Measurements from ENCODE around the gene SPTBN1.

SPTBN1 gene

DNA sequence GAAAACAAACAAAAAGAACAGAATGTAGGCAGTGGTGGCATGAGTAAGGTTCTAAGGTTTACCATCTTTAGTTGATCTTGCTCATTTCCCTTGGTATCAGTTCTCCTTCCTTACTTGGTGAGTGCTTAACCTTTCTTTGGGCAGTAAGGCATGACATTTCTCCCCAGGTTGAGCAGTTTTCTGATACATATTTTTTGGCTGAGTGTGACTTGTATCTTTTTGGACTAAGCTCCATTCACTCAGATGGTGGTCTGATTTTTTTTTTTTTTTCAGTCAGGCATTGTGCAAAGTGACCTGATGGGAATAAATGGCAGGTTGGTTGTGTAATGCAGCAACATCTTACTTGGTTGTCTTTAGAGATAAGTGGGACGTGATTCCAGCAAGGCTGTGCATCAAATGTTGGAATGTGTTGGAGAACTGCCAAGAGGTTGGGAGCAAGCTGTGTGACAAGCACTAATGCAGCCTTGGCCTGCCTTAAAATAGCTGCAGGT lies 15.1 kb downstream of the SPTBN1 start:
- in situ Hi-C loops (cut with MboI; ENCODE audit: low pct_unique_long_range_greater_than_20kb, low sequenced_read_pairs, unreplicated experiment): no loop called here
- TF ChIP-seq, protein P1, sequence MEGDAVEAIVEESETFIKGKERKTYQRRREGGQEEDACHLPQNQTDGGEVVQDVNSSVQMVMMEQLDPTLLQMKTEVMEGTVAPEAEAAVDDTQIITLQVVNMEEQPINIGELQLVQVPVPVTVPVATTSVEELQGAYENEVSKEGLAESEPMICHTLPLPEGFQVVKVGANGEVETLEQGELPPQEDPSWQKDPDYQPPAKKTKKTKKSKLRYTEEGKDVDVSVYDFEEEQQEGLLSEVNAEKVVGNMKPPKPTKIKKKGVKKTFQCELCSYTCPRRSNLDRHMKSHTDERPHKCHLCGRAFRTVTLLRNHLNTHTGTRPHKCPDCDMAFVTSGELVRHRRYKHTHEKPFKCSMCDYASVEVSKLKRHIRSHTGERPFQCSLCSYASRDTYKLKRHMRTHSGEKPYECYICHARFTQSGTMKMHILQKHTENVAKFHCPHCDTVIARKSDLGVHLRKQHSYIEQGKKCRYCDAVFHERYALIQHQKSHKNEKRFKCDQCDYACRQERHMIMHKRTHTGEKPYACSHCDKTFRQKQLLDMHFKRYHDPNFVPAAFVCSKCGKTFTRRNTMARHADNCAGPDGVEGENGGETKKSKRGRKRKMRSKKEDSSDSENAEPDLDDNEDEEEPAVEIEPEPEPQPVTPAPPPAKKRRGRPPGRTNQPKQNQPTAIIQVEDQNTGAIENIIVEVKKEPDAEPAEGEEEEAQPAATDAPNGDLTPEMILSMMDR (IDR thresholded peaks at IDR 0.05; ENCODE audit: extremely low read depth, insufficient read depth, missing control alignments): no peak
- no peak for DNase-seq (ENCODE audit: low spot score)

DNA sequence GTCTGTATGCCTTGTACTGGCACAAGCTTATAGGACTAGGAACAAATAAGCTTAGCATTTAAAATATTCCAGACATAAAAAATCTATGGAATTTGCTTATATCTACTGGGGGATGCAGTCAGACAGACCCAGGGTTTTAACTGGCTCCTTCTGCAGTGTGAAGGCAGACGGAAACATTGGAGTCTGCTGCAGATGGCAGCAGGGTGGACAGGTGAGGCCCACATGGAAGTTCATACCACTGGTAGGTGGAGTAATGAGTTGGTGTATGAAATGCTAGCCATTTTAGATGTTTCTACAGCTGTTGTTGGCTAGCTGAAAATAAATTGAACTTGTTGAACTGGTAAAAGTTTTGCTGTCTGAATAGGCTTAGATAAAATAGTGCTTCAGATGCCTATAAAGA lies 17.7 kb downstream of the SPTBN1 start:
- DNase-seq (ENCODE audit: low spot score): no peak
- in situ Hi-C loops (cut with MboI; ENCODE audit: low pct_unique_long_range_greater_than_20kb, low sequenced_read_pairs, unreplicated experiment): no loop called here
- TF ChIP-seq, protein P1 (IDR thresholded peaks at IDR 0.05; ENCODE audit: extremely low read depth, insufficient read depth, missing control alignments): no peak

DNA sequence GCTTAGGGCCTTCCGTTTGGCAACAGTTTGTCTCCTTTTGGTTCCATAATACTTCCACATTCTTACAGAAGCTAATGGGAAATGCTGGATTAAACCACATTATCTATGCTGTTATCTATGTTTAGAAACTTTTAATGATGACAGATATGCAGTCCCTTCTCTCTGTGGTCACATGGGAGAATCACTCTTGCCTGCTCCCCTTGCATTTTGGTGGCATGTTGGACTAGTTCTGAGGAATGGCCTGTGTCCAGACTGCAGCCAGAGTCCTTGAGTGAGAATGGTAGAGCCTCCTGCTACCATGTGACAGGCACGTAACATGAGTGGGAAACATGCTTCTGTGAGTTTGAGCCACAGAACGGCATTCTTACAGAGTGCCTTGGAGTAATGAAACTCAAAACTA lies 19.2 kb downstream of the SPTBN1 start:
- TF ChIP-seq, protein P1 (IDR thresholded peaks at IDR 0.05; ENCODE audit: extremely low read depth, insufficient read depth, missing control alignments): no peak
- DNase-seq (ENCODE audit: low spot score): no peak
- in situ Hi-C loops (cut with MboI; ENCODE audit: low pct_unique_long_range_greater_than_20kb, low sequenced_read_pairs, unreplicated experiment): no loop called here

DNA sequence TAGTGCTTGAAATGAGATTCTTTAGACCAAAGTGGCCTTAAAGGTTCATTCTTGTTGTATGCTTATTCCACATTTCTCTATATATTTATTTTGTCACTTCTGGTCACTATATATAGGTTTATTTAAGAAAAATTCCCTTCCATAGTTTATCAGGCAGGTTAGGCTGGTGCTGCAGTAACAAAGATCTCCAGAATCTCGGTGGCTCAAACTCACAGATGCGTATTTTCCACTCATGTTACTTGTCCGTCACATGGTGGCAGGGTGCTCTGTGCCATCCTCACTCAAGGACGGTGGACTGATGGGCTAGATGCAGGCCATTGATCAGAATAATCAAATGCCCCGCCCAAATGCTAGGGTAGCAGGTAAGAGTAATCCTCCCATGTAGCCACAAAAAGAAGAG lies 19.8 kb downstream of the SPTBN1 start:
- in situ Hi-C loops (cut with MboI; ENCODE audit: low pct_unique_long_range_greater_than_20kb, low sequenced_read_pairs, unreplicated experiment): no loop called here
- no peak for DNase-seq (ENCODE audit: low spot score)
- TF ChIP-seq, protein P1 (IDR thresholded peaks at IDR 0.05; ENCODE audit: extremely low read depth, insufficient read depth, missing control alignments): no peak

DNA sequence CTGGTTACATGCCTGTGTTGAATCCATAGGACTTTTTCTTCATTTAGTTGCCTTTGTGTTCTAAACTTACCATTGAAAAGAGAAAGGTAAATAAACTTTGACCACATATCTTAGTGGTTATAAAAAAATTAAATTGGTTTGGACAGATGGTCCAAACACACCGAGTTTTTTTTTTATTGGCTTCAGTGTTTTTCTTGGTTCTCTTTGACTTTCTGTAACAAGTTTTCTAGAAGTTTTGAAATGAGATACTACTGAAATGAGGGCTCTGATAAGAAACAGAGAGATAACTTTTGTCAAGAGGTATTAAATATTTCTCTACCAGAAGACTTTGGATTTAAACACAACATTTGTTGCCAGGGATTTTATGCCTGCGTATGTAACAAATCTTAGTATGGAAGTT lies 20.7 kb downstream of the SPTBN1 start:
- in situ Hi-C loops (cut with MboI; ENCODE audit: low pct_unique_long_range_greater_than_20kb, low sequenced_read_pairs, unreplicated experiment): no loop called here
- DNase-seq (ENCODE audit: low spot score): no peak
- TF ChIP-seq, protein P1 (IDR thresholded peaks at IDR 0.05; ENCODE audit: extremely low read depth, insufficient read depth, missing control alignments): no peak

DNA sequence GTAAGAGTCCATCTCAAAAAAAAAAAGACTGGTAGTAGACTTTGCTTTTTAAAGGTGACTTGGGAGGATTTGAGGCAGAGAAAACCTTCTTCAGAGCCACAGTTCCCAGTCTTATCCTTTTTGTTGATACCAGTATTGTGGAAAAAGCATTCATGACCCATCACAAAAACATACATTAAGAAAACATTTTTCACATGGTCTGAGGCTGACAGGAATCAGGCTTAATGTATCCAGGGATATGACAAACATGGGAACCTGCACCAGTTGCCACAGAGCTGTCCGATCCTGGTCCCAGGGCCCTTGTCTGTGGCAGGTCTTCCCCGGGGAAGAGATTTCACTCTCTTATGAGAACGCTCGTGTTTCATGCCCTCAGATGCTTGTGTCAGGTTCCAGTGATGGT lies 21.8 kb downstream of the SPTBN1 start:
- in situ Hi-C loops (cut with MboI; ENCODE audit: low pct_unique_long_range_greater_than_20kb, low sequenced_read_pairs, unreplicated experiment): no loop called here
- TF ChIP-seq, protein P1 (IDR thresholded peaks at IDR 0.05; ENCODE audit: extremely low read depth, insufficient read depth, missing control alignments): no peak
- no peak for DNase-seq (ENCODE audit: low spot score)

DNA sequence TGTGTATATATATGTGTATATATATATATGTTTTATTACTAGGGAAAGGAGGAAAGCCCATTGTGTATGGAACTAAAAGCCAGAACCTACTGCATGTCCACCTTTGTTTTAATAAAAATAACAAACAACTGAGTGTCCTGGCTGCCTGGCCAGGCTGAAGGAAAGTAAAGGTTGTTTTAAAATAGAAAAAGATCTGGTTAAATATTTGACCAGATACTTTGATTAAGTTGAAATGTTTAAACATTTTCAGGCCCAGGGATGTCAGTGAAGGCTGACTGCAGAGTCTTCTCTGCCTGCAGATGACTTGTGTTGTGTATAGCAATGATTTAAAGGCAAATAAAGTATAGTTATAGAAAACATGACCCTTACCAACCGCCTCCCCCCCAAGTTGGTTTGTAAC lies 22.8 kb downstream of the SPTBN1 start:
- DNase-seq (ENCODE audit: low spot score): no peak
- TF ChIP-seq, protein P1 (IDR thresholded peaks at IDR 0.05; ENCODE audit: extremely low read depth, insufficient read depth, missing control alignments): no peak
- in situ Hi-C loops (cut with MboI; ENCODE audit: low pct_unique_long_range_greater_than_20kb, low sequenced_read_pairs, unreplicated experiment): no loop called here

All from GM13977 (cell line).